HG02885 (cell line): ENCODE results near the gene NUP210L.
A peak's percentile ranks its signal among the peaks of the same experiment; 100 is the strongest.

Source experiments
- ATAC-seq: cut with Tn5 transposase; IDR thresholded peaks from one replicate; pipeline ENCODE4 v1.9.1; 2021; ENCODE audit warnings: mild to moderate bottlenecking; ENCODE audit not compliant: unreplicated experiment, poor library complexity

The NUP210L gene

GRCh38 chr1:154154534-154155191 lies at the start of gene NUP210L:
NUP210L (minus strand) TSS chr1:154155073.
- no peak for ATAC-seq

DNA sequence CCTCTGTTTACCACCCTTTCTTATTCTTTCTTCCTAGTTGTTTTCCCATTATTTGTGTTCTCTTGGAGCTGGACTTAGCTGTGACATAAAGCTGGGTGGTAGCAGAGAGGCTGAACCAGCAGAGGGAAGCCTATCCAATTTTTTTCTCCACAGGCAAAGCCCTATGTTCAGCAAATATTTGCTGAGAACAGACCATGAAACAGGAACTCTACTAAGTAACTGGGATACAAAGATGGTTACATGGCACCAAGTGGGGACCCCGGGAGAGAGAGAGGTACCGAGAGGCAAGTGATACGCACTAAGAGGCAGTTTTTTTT lies 44.6 kb upstream of the NUP210L start:
- no peak for ATAC-seq

- no peak for ATAC-seq
These were observed 44.1 kb upstream of the NUP210L start for GRCh38 chr1:154198756-154199562.

- no peak for ATAC-seq
These were observed 38.9 kb upstream of the NUP210L start for GRCh38 chr1:154193821-154194220.

DNA sequence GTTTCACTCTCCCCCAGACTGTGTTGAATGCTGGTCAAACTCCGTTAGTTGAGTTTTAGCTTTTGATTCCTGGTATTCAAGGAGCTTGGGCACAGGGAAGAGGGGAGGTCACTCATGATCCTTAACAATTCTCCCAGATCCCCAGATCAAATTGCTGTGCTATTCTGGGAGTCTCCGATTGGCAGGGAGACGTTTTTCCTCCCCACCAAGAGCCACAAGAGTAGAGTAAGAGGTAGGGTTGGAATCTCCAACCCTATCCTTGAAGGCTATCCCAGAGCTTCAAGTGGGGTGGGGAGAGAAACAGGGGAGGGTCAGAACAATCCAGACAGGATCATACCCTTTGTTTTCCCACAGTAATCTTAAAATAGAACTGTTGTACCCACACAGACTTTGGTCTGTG lies 37.6 kb upstream of the NUP210L start:
- no peak for ATAC-seq

DNA sequence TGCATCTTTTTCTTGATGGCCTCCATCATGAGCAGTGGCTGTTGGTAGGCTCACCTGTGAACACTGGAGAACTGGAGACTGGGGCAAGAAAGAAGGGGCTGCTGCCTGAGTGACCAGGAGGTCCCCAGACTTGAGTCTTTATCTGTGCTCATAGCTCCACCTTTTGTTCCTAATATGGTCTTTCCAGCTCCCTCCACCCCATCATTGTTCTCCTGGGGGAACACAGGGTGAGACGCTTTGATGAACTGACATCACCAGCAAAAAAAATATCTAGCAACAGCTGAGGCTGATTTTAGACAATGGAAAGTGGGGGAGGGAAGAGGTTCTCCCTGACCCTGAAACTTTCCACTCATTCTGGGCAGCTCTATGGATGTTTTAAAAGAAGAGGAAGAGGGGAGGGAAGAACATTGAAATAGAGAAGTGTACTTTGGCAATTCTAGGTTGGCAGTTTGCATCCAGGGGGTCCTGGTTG lies 37.2 kb upstream of the NUP210L start, which contains the start of gene TPM3:
TSS of gene TPM3 (minus strand) at position 111 of the 472 bp plus-strand sequence. CDS start at position 29, 82 bp downstream.
- no peak for ATAC-seq

- ATAC-seq = no peak
These were observed 35.7 kb upstream of the NUP210L start for GRCh38 chr1:154190550-154190949.

- no peak for ATAC-seq
These were observed 32.1 kb upstream of the NUP210L start for GRCh38 chr1:154186852-154187501.

DNA sequence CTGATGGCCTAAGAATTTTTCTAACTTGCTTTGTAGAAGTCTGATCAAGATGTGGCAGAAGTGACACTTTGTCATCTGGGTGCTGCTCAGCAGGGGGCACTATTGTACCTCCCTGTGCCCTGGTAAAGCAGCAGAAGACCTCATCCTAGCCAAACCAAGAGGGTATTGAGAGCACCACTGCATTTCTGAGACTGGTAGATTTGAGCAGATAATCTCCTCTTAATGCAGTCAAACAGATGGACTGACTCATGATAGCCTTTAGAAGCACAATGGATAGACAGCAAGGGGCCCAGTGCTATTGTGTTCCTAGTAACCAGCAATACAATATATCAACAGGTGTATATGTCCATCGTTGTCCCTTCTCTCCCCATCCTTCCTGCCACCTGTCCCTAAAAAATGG lies 31.3 kb upstream of the NUP210L start:
- ATAC-seq = no peak

GRCh38 chr1:154183046-154183915 lies 28.4 kb upstream of the NUP210L start:
- ATAC-seq = peak; percentile 80

- ATAC-seq = peak; percentile 64
These were observed 27.6 kb upstream of the NUP210L start for GRCh38 chr1:154182344-154183045.

DNA sequence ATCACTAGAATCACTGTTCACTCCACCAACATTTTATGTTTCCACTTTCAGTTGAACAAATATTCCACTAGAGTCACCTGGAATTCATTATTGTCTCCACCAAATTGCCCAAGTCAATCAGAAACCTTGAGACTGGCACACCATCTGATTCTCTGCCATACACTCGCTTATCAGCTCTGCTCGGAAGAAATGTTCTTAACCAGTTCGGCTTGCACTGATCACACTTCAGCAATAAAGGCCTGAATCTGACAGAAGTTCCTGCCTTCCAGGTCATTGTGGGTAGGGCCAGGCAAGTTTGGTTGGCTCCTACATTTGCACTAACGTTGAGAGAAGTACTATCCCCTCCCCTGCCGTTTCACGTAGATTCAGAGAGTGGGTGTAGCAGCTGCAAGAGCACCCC lies 27.1 kb upstream of the NUP210L start:
- ATAC-seq = no peak

DNA sequence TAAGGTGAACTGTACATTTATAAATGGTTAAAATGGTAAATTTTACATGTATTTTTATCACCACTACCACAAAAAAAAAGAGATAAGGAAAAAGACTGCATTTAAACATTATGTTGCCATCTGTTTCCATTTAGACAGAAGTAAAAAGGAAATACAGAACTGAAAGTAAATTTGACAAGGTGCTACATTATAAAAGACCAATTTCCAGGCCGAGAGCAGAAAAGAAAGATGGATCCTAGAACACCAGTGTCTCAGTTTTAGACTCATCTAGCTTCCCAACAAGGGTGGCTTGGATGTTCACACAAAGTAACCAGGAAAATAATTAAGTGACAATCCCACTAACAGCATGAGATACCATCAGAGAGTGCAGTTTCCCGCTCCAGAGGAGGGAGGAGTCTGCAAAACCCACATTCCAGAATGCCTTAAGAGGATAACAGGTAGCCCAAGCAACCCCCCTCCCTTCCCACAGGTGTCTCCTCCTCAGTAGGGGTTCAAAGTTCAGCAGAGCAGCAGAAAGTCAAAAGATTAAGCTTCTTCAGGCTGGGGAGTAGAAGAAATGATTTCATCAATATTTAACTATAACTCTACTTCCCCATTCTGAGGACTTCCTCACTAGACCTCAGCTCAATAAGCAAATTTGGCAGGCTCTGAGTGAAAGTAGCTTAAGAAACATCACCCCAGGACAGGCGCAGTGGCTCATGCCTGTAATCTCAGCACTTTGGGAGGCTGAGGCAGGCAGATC lies 25.2 kb upstream of the NUP210L start:
- no peak for ATAC-seq

DNA sequence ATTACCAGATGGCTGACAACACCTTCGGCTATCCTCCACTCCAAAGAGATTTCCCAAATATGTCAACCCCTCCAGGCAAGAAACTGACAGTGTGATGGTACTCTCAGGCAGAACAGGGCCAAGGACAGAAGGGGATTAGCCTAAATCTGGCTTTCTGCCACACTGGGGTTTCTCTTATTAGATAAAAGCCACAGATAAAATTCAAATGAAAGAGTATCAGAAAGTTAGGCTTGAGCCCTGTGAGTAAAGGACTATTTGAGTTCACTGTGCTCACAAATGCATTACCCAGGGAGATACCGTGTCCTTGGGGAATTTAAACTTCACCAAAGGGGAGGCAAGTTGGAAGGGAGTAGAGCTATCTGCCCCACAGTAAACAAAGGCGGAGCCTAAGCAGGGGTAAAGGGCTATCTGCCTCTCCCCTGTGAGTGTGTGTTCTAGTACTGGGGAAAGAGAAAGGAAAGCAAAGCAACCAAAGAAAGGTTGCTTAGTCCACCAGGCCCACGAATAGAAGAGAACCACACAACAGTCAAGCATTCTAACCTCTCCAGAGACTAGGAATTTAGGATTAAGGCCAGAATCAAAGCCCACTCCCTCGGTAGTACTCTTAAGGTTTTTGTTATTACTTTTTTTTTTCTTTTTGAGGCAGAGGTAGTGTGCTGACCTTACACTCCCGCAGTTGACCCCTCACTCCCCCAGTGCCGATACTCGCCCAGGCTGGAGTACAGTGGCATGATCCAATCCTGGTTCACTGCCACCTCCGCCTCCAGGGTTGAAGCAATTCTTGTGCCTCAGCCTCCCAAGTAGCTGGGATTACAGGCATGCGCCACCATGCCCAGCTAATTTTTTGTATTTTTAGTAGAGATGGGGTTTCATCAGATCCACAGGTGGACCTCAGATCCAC lies 24.3 kb upstream of the NUP210L start:
- no peak for ATAC-seq

DNA sequence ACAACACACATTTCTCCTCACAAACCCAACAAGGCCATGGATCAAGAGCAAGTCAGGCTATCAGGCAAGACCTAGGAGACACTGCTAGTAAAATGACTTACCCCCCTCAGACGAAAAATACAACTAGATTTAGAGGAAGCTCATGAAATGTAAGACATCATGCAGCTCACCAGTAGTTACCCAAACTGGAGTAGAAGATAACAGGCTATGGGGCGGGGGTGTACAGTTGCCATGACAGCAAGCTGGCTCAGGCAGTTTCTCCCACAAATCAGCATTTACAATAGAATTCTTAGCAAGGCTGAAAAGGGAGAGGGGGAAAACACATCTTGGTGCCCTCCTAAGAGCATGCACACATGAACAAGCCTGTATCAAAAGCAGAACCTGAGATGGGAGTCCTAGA lies 23.1 kb upstream of the NUP210L start:
- ATAC-seq = no peak

DNA sequence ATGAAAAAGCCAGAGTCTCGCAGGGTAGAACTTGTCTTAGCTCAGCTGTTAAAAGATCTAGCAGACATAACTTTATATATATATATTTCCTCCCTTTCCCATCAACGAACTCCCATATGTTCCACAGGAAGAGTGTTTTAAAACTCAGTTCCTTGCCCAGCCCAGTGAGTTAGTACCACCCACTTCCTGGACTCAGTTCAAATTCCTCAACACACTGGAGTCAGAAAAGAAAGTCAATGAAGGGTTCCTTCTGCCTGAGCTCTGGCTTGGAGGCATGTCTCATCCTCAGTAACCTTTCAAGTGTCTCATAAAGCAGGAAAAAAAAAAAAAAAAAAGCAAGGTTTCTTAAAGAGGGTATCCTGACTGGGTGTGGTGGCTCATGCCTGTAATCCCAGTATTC lies 21.5 kb upstream of the NUP210L start:
- ATAC-seq = no peak

- ATAC-seq = no peak
These were observed 19.8 kb upstream of the NUP210L start for GRCh38 chr1:154174654-154175053.

- no peak for ATAC-seq
These were observed 17.0 kb upstream of the NUP210L start for GRCh38 chr1:154171880-154172279.
